RWPE2 (cell line): Measurements from ENCODE around the gene ACAT2.
"Not testable (repeated sequence)": the region's sequence is repeated elsewhere in the genome, so short reads cannot be mapped to it uniquely, and the experiment has no call there.

Experiments
- ATAC-seq: fragments of 200-7000 bp; cut with Tn5 transposase; 3 replicates; pipeline ENCODE4 v1.9.1; 2021; ENCODE audit warnings: low read depth
- DNase-seq: peaks from one replicate; pipeline ENCODE4 v3.0.0-alpha.2; 2020; ENCODE audit warnings: low spot score
- H3K27ac ChIP-seq: fragments of 450-650 bp; 2 replicates; pipeline ENCODE4 v1.5.1; 2017; ENCODE audit warnings: mild to moderate bottlenecking; ENCODE audit not compliant: poor library complexity, severe bottlenecking
- H3K27me3 ChIP-seq: fragments of 250-450 bp; sonication (Bioruptor Pico); 2 replicates; pipeline ENCODE4 v1.5.1; 2021; ENCODE audit warnings: mild to moderate bottlenecking, moderate library complexity; ENCODE audit not compliant: insufficient read depth, poor library complexity, severe bottlenecking
- H3K36me3 ChIP-seq: fragments of 250-450 bp; sonication (Bioruptor Pico); 2 replicates; pipeline ENCODE4 v1.5.1; 2020; ENCODE audit warnings: low read depth, mild to moderate bottlenecking, moderate library complexity
- H3K4me1 ChIP-seq: fragments of 250-450 bp; sonication (Bioruptor Pico); 2 replicates; pipeline ENCODE4 v1.5.1; 2021; ENCODE audit warnings: mild to moderate bottlenecking, moderate library complexity; ENCODE audit not compliant: insufficient read depth, poor library complexity, severe bottlenecking
- H3K4me3 ChIP-seq: fragments of 250-450 bp; sonication (Bioruptor Pico); 2 replicates; pipeline ENCODE4 v1.5.1; 2021; ENCODE audit warnings: mild to moderate bottlenecking, moderate library complexity; ENCODE audit not compliant: severe bottlenecking
- H3K9me3 ChIP-seq: fragments of 250-450 bp; sonication (Bioruptor Pico); 2 replicates; pipeline ENCODE4 v1.5.1; 2021; ENCODE audit warnings: mild to moderate bottlenecking, moderate library complexity; ENCODE audit not compliant: severe bottlenecking
- CTCF ChIP-seq: fragments of 450-650 bp; IDR thresholded peaks from one replicate; pipeline ENCODE4 v1.5.1; 2017; ENCODE audit warnings: mild to moderate bottlenecking, moderate library complexity; ENCODE audit not compliant: poor library complexity, severe bottlenecking

The ACAT2 gene

GRCh38 chr6:159809149-159809548 is 47.3 kb downstream of the ACAT2 start:
- peaks cover 5% of the 10 kb centered on the region for H3K4me1 ChIP-seq
- peaks cover 8% of the 10 kb centered on the region for H3K36me3 ChIP-seq
- TF ChIP-seq CTCF: no peak
- H3K27me3 ChIP-seq: no peaks in the 10 kb centered on the region
- no peak overlapping the region for H3K27ac ChIP-seq
- DNase-seq (no peak), ATAC-seq (no peak)
- no peaks in the 10 kb centered on the region for H3K9me3 ChIP-seq
- H3K4me3 ChIP-seq: no peak overlapping the region

GRCh38 chr6:159813781-159814180 is 51.9 kb downstream of the ACAT2 start:
- DNase-seq (no peak), ATAC-seq (no peak)
- no peaks in the 10 kb centered on the region for H3K27me3 ChIP-seq
- no peaks in the 10 kb centered on the region for H3K4me1 ChIP-seq
- no peaks in the 10 kb centered on the region for H3K36me3 ChIP-seq
- no peaks in the 10 kb centered on the region for H3K9me3 ChIP-seq
- no peak overlapping the region for H3K4me3 ChIP-seq
- no peak overlapping the region for H3K27ac ChIP-seq
- no peak for TF ChIP-seq CTCF

GRCh38 chr6:159815410-159815809 is 53.6 kb downstream of the ACAT2 start:
- Histone ChIP-seq H3K9me3 (no peaks in the 10 kb centered on the region), H3K36me3 (no peaks in the 10 kb centered on the region), H3K27me3 (no peaks in the 10 kb centered on the region), H3K27ac (no peak overlapping the region), H3K4me1 (no peaks in the 10 kb centered on the region), H3K4me3 (no peak overlapping the region)
- no peak for DNase-seq
- ATAC-seq: no peak
- no peak for TF ChIP-seq CTCF

GRCh38 chr6:159816775-159817174 is 54.9 kb downstream of the ACAT2 start:
- not testable (repeated sequence) for H3K4me1 ChIP-seq

GRCh38 chr6:159817951-159818739 is 56.3 kb downstream of the ACAT2 start:
- no peaks in the 10 kb centered on the region for H3K27me3 ChIP-seq
- no peak for ATAC-seq

More at GRCh38 chr6:159816775-159817174, 54.9 kb downstream of the ACAT2 start:
- not testable (repeated sequence) for H3K9me3 ChIP-seq, ATAC-seq, H3K4me3 ChIP-seq, H3K36me3 ChIP-seq, H3K27ac ChIP-seq, DNase-seq, H3K27me3 ChIP-seq

More at GRCh38 chr6:159817951-159818739, 56.3 kb downstream of the ACAT2 start:
- H3K36me3 ChIP-seq: no peaks in the 10 kb centered on the region
- H3K27ac ChIP-seq: no peak overlapping the region
- DNase-seq: no peak
- H3K4me1 ChIP-seq: no peaks in the 10 kb centered on the region
- no peaks in the 10 kb centered on the region for H3K9me3 ChIP-seq
- no peak for TF ChIP-seq CTCF
- H3K4me3 ChIP-seq: no peak overlapping the region
